Stimulated activated CD8-positive, alpha-beta memory T cell treated with anti-CD3 and anti-CD28 coated beads, Interleukin-15, amount 100 ng/mL, for 1 hour (primary cell): Measurements from ENCODE around the gene USH2A.

Experiments
- DNase-seq: peaks from one replicate; pipeline ENCODE4 v3.0.0-alpha.2; 2020; ENCODE audit warnings: low read depth

Gene USH2A

DNA sequence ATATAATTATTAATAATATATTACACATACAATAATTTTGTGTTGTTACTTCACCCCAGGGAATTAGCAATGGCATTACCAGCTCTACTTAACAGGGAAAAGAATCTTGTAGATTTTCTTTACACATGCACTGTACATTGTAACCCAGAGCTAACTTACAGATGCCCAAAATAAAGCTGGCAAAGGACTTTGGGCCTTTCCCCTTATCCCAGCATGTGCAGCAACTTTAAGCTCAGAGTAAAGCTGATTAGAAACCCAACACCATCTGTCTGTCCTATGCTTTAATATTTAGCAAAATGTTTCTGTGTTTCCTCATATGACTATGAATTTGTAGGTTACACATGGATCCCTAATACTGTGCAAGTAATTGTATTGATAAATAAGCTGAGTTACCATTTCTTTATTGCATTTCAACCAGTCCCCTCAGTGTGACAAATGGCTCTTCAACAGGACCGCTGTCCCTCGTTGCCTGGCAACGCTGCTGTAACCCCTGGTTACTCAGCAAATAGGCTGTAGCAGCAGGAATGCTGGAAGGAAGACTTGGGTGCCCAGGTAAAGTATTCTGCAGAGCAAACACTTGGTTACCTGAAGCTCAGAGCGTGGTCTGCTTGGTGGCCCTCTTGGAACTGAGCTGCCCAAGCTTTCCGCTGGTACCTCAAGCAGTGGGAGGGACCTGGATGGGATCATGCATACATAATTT lies at the start of gene USH2A:
TSS of gene USH2A (minus strand) at position 628 of the 700 bp plus-strand sequence. CDS start 1,112 bp downstream, outside the sequence.
- DNase-seq = no peak

DNA sequence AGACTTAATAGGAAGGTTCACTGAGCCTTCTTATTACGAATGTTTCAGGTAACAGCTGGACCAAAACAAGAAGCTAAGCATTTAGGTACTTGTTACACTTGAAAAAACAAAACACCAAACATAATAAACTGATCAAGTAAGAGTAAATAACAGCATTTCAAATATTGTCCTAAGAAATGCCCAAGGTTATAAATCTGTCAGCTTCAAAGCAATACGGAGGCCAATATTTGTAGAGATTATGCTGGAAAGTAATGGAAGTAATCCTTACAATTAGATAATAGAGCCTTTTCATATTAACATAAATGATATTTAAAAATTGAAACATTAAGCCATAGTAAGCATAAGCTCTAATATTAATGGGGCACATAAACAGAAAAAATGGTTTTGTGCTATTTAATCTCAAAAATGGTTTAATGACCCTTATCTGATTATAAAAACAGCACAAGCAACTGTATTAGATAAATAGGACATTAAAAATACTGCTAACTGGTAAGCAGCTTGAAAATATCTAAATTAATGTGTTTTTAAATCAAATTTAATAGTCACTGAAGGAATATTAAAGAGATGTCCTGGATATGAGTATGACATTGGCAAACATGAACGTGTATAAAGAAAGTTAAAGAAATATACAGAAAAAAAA lies 43.0 kb upstream of the USH2A start:
- no peak for DNase-seq

DNA sequence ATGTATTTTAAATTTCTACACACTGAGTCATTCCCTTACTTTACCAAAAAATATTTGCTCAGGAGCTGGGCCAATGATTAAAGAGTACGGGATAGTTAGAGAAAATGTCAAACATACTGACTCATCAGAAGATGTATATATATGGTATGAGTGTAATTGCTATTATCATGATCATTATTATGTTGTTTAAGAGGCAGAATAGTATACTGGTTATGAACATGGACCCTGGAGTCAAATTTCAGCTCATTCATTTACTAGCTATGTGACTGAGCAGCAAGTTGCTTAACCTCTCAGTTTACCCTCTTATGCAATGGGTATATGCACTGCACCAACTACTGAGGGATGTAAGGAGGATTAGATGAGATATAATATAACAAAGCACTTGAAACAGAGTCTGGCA lies 41.2 kb upstream of the USH2A start:
- no peak for DNase-seq

- DNase-seq = no peak
These were observed 39.0 kb upstream of the USH2A start for GRCh38 chr1:216462066-216462775.

DNA sequence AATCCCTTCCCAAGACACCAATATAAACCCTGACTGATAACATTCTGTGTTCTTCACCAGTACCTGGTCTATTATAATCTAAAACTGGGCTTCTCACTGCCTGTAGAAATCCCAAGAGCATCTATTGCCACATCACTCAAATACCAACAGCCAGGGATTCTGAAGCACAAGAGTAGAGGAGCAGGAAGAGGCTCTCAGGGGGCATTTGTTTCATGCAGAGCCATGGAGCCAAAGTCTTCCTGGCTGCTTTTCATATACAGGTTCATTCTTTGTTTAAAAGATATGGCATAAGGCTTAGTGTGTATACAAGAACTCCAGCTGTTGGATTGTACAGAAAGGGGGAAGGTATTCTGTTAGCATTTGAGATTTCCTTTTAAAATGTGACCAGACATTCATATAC lies 38.2 kb upstream of the USH2A start:
- DNase-seq = no peak

GRCh38 chr1:216459651-216460207 lies 36.5 kb upstream of the USH2A start:
- no peak for DNase-seq

GRCh38 chr1:216458812-216459211 lies 35.6 kb upstream of the USH2A start:
- no peak for DNase-seq

GRCh38 chr1:216457356-216457755 lies 34.1 kb upstream of the USH2A start:
- DNase-seq = no peak

- no peak for DNase-seq
These were observed 33.4 kb upstream of the USH2A start for GRCh38 chr1:216456682-216457081.

DNA sequence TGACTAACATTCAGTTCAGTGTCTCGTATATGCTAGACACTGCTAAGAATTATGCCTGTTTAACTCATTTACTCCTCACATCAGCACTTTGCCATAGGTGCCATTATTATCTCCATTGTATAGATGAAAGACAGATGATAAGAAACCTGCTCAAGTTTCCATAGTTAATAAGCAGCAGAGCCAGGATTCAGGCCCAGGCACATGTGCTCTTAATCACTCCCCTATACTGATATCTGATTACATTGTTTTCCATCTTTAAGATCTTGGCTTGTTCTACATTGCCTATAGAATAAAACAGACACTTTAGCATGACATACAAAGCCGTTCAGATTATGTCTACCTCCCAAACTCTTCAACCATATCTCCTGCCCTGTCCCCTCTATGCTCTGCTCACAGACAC lies 30.5 kb upstream of the USH2A start:
- no peak for DNase-seq

- DNase-seq = no peak
These were observed 27.0 kb upstream of the USH2A start for GRCh38 chr1:216450227-216450626.

DNA sequence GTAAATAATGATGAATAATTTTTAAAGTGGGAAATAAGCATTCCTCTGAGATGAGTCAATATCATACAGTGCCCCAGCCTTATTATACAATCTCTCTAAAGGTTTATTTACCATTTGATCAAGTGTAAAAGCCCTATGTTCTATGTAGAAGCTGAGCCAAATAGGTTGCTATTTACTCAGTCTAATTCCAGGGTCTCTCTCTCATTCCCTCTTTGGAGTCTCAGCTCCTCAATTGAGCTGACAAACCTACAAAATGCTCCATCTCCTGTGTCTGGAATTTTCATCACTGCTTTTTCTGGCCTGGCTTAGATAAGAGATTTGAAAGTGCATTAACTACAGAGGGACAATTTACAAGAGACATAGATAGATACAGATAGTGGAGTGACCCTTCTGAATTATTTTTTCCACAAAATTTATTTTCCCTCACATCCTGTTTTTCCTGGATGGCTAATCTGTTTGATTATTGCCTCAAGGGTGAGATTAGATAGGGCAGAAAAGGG lies 24.8 kb upstream of the USH2A start:
- DNase-seq = no peak

- no peak for DNase-seq
These were observed 14.4 kb upstream of the USH2A start for GRCh38 chr1:216437603-216438002.

- DNase-seq = no peak
These were observed 11.0 kb upstream of the USH2A start for GRCh38 chr1:216434232-216434631.

- no peak for DNase-seq
These were observed 9.9 kb upstream of the USH2A start for GRCh38 chr1:216433175-216433574.

- DNase-seq = no peak
These were observed 7.5 kb upstream of the USH2A start for GRCh38 chr1:216430744-216431143.

DNA sequence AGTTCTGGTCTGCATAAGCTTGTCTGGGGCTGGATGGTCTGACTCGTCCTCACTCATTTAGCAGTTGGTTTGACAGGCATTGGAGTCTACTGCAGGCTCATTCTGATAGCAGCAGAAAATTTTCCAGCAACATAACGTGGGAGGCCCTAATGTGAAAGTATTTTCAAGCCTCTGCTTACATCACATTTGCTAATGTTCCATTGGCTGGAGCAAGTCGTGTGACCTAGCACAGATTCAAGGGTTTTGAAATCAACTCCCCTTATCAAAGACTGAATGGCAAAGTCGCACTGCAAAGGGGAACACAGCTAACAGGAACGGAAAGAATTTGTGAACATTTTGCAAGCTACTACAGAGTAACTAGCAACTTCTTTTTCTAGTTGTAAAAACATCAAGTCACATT lies 2.3 kb upstream of the USH2A start:
- DNase-seq = no peak

DNA sequence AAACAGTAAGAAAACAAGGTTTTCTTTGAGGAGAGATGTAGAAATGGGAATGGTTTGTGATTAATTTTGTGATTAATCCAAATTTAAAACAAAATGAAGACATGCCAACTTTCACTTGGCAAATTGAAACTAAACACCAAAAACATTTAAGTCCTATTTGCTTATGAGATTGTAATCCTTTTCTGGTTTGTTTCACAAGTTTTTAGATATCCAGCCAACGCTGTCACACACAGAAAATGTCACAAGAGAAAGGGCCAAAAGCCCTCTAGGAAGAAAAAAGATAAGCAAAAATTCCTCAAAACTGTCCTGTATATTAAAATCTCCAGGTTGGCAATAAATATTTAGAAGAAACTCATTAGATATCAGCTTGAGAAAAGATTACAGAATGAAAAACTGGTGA lies 2.5 kb downstream of the USH2A start:
- DNase-seq = no peak

GRCh38 chr1:216420263-216420662 lies 3.0 kb downstream of the USH2A start:
- DNase-seq = no peak

DNA sequence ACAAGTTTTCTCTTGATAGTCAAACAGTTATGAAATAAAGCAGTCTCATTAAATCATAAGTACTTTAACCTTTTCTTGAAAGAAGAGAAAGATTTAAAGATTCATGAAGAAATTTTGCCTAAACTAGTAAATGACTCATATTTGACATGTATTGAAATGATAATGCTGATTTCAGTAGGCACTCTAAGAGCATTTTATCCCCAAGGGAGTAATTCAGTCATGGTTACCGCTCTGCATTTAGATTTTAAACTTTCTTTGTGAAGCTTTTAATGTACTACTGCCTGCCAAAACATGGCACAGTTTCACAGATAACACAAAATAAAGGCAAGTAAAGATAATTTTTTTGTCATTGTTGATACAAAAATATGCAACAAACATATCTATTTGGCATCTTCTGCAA lies 6.8 kb downstream of the USH2A start:
- no peak for DNase-seq

DNA sequence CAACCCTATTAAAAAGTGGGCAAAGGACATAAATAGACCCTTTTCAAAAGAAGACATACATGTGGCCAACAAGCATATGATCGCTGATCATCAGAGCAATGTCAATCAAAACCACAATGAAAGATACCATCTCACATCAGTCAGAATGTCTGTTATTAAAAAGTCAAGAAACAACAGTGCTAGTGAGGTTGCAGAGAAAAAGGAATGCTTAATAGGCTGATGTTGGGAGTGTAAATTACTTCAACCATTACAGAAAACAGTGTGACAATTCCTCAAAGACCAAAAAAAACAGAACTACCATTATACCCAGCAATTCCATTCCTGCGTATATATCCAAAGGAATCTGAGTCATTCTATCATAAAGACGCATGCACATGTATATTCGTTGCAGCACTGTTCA lies 13.2 kb downstream of the USH2A start:
- DNase-seq = no peak

GRCh38 chr1:216390956-216391355 lies 32.3 kb downstream of the USH2A start:
- no peak for DNase-seq

- DNase-seq = no peak
These were observed 33.5 kb downstream of the USH2A start for GRCh38 chr1:216389774-216390173.
